Liver (tissue), 9 donors: ENCODE data around the gene IFNLR1. TPM values are rescaled to one million over a fixed set of nuclear protein-coding genes. Genes with fewer than 3 reads are reported as not detected.

Experiments used
- DNase-seq: peaks from one replicate; pipeline ENCODE4 v3.0.0-alpha.2; 2017; ENCODE audit warnings: low spot score
- H3K27ac ChIP-seq, 2 donors: one replicate each; pipeline ENCODE4 v1.7.0; 2013; ENCODE audit warnings: inconsistent platforms in 2 of 2, low read length in 2 of 2, control low read depth in 1 of 2, low read depth in 1 of 2, mild to moderate bottlenecking in 1 of 2
- H3K27me3 ChIP-seq, 4 donors: one replicate each; pipeline versions ENCODE4 v1.6.1 to v1.7.0; 2013; ENCODE audit warnings: low read length in 3 of 4, inconsistent platforms in 1 of 4, mild to moderate bottlenecking in 1 of 4, moderate library complexity in 1 of 4; ENCODE audit not compliant: control insufficient read depth in 4 of 4, insufficient read depth in 4 of 4
- H3K36me3 ChIP-seq, 4 donors: one replicate each; pipeline versions ENCODE4 v1.6.1 to v1.7.0; 2013; ENCODE audit warnings: low read length in 3 of 4, mild to moderate bottlenecking in 3 of 4, low read depth in 1 of 4, moderate library complexity in 1 of 4; ENCODE audit not compliant: control insufficient read depth in 4 of 4, insufficient read depth in 3 of 4
- H3K4me1 ChIP-seq, 4 donors: one replicate each; pipeline versions ENCODE4 v1.6.1 to v1.7.0; 2013; ENCODE audit warnings: low read length in 3 of 4, mild to moderate bottlenecking in 3 of 4, moderate library complexity in 1 of 4; ENCODE audit not compliant: control insufficient read depth in 4 of 4, insufficient read depth in 4 of 4
- H3K4me3 ChIP-seq, 3 donors: one replicate each; pipeline versions ENCODE4 v1.6.1 to v1.7.0; 2013; ENCODE audit warnings: low read length in 3 of 3, control low read depth in 1 of 3, low read depth in 1 of 3, mild to moderate bottlenecking in 1 of 3
- H3K9ac ChIP-seq, 2 donors: one replicate each; pipeline ENCODE4 v1.7.0; 2013; ENCODE audit warnings: low read length in 2 of 2, mild to moderate bottlenecking in 2 of 2, moderate library complexity in 2 of 2, control low read depth in 1 of 2, low read depth in 1 of 2
- H3K9me3 ChIP-seq, 4 donors: one replicate each; pipeline versions ENCODE4 v1.6.1 to v1.7.0; 2013; ENCODE audit warnings: low read length in 3 of 4; ENCODE audit not compliant: control insufficient read depth in 4 of 4
- ATF3 ChIP-seq: IDR thresholded peaks from 2 replicates; pipeline ENCODE4 v1.6.1; 2016; ENCODE audit warnings: antibody characterized with exemption
- EGR1 ChIP-seq, 2 donors: IDR thresholded peaks; 2 replicates each; pipeline ENCODE4 v1.6.1; 2016 to 2018; ENCODE audit warnings: antibody characterized with exemption in 2 of 2, low read depth in 2 of 2
- JUND ChIP-seq, 2 donors: IDR thresholded peaks; 2 replicates each; pipeline ENCODE4 v1.6.1; 2016; ENCODE audit warnings: antibody characterized with exemption in 2 of 2
- NR2F2 ChIP-seq: IDR thresholded peaks from 2 replicates; pipeline ENCODE4 v1.6.1; 2016; ENCODE audit warnings: antibody characterized with exemption
- SP1 ChIP-seq: IDR thresholded peaks from 2 replicates; pipeline ENCODE4 v1.6.1; 2018; ENCODE audit warnings: antibody characterized with exemption, mild to moderate bottlenecking
- YY1 ChIP-seq: IDR thresholded peaks from 2 replicates; pipeline ENCODE4 v1.6.1; 2016; ENCODE audit warnings: antibody characterized with exemption, mild to moderate bottlenecking
- ZBTB33 ChIP-seq: IDR thresholded peaks from 2 replicates; pipeline ENCODE4 v1.6.1; 2016; ENCODE audit warnings: antibody characterized with exemption
- WGBS: extraction: QIAGEN DNeasy Blood & Tissue Kit; methylation state at CpG from one replicate; pipeline ENCODE4 v1.1.7; 2013; 5-methylcytosine and 5-hydroxymethylcytosine counted together
- polyA plus RNA-seq, 2 donors: library from polyadenylated mRNA; stranded (reverse) in 1 of 2; unstranded in 1 of 2; fragments of 200-250 nt in 1 of 2; fragments of >200 nt in 1 of 2; fragmentation: Nextera tagmentation in 1 of 2; extraction: Ambion mirVana in 1 of 2; gene quantifications; one replicate each; pipeline versions ENCODE4 v1.2.1 to v1.2.3, GENCODE V29; 2013 to 2015
- total RNA-seq, 2 donors: library from RNA; depleted of rRNA; stranded (reverse); fragments of >200 nt; gene quantifications; one replicate each; pipeline ENCODE4 v1.2.3, GENCODE V29; 2014
- TF ChIP-seq, protein P1 (sequence below): IDR thresholded peaks from 2 replicates; pipeline ENCODE4 v1.6.1; 2016; ENCODE audit warnings: antibody characterized with exemption, mild to moderate bottlenecking
- TF ChIP-seq, protein P2 (sequence below): IDR thresholded peaks from 2 replicates; pipeline ENCODE4 v1.6.1; 2016; ENCODE audit warnings: antibody characterized with exemption
- donor health status: healthy.
- donor health status: healthy.
- donor health status: healthy.
- donor health status: healthy.
- donor health status: healthy.

The IFNLR1 gene
- total and polyA plus RNA-seq, 4 donors: 2.2 to 6.4 (median 3.5) TPM

DNA sequence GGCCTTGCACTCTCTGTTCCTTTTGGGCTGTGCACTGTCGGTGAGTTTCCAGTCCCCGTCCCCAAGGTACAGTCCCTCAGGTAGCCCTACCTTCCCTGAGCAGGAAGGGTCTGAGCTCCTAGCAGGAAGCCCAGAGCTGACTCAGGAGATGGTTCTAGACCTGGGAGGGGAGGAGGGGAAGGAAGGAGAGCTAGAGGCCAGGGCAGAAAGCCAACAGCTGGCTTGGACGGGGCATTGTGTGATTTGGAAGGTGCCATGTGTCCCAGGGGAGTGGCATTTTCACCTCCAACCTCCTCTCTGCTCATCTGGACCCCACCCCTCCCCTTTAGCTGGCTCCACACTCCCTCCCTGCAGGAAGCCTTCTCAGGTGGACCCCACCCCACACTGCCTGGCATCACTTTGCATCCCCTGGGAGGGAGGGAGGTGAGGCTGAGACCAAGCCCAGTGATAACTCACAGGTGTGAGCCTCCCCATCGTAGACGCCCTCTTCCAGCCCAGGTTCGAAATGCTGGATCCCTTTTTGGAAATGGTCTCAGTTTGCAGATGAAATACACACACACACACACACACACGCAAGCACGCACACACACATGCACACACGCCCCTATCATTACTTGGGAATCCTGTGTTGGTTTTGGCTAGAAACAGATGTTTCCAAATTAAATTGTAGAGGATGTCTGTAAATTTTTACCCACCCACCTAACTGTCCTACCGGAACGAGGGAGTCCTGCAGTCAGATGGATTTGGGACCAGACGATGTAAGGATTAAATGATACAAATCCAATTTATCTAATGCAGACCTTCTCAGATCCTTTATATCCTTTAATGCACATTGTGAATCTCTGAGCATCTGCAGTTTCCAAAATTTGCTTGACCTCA is 19.7 kb upstream of the IFNLR1 start:
- no peaks in the 10 kb centered on the region for H3K9me3 ChIP-seq
- 47% methylated on average over 12 of the region's 12 CpGs for WGBS
- no peak overlapping the region for H3K4me3 ChIP-seq
- no peaks in the 10 kb centered on the region for H3K36me3 ChIP-seq
- H3K27me3 ChIP-seq: no peaks in the 10 kb centered on the region
- peaks cover 4 to 14% (median 11%) of the 10 kb centered on the region in 4 donors for H3K4me1 ChIP-seq
- H3K27ac ChIP-seq: no peak overlapping the region
- DNase-seq: no peak
- TF ChIP-seq, protein P1, sequence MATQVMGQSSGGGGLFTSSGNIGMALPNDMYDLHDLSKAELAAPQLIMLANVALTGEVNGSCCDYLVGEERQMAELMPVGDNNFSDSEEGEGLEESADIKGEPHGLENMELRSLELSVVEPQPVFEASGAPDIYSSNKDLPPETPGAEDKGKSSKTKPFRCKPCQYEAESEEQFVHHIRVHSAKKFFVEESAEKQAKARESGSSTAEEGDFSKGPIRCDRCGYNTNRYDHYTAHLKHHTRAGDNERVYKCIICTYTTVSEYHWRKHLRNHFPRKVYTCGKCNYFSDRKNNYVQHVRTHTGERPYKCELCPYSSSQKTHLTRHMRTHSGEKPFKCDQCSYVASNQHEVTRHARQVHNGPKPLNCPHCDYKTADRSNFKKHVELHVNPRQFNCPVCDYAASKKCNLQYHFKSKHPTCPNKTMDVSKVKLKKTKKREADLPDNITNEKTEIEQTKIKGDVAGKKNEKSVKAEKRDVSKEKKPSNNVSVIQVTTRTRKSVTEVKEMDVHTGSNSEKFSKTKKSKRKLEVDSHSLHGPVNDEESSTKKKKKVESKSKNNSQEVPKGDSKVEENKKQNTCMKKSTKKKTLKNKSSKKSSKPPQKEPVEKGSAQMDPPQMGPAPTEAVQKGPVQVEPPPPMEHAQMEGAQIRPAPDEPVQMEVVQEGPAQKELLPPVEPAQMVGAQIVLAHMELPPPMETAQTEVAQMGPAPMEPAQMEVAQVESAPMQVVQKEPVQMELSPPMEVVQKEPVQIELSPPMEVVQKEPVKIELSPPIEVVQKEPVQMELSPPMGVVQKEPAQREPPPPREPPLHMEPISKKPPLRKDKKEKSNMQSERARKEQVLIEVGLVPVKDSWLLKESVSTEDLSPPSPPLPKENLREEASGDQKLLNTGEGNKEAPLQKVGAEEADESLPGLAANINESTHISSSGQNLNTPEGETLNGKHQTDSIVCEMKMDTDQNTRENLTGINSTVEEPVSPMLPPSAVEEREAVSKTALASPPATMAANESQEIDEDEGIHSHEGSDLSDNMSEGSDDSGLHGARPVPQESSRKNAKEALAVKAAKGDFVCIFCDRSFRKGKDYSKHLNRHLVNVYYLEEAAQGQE: no peak
- no peak for TF ChIP-seq YY1
- TF ChIP-seq ATF3: no peak
- no peak for TF ChIP-seq ZBTB33
- TF ChIP-seq NR2F2: no peak
- TF ChIP-seq JUND (IDR thresholded peaks at IDR 0.05): no peak
- TF ChIP-seq, protein P2, sequence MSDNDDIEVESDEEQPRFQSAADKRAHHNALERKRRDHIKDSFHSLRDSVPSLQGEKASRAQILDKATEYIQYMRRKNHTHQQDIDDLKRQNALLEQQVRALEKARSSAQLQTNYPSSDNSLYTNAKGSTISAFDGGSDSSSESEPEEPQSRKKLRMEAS: no peak
- no peak for TF ChIP-seq EGR1 (IDR thresholded peaks at IDR 0.05; ENCODE audit: low read depth in 2 of 2)
- no peak overlapping the region for H3K9ac ChIP-seq

DNA sequence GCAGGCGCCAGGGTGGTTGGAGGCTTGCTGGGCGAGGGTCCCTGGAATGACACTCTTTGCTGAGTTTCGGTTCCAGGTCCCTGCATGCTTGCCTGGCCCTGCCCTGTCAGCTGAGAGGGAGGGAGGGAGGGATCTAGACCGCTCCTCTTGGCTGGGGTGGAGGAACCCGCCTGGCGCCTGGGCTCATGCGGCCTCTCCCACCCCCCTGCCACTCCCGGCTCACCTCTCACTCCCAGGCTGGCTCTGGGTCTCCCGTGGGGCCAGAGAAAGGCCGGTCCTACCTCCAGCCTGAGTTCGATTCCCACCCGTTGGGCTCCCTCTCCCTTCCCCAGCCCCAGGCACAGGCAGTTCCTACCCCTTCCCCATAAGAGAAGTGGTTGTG is 19.0 kb upstream of the IFNLR1 start:
- H3K4me3 ChIP-seq: no peak overlapping the region
- H3K4me1 ChIP-seq: peaks cover 4 to 14% (median 11%) of the 10 kb centered on the region in 4 donors
- TF ChIP-seq JUND (IDR thresholded peaks at IDR 0.05) (no peak), SP1 (no peak)
- no peaks in the 10 kb centered on the region for H3K9me3 ChIP-seq
- H3K27ac ChIP-seq: no peak overlapping the region
- WGBS: 78% methylated on average over 12 of the region's 12 CpGs
- no peak overlapping the region for H3K9ac ChIP-seq
- DNase-seq: no peak
- H3K27me3 ChIP-seq: no peaks in the 10 kb centered on the region
- no peaks in the 10 kb centered on the region for H3K36me3 ChIP-seq
